HG03342 (cell line): ENCODE measurements around the gene HSPA4L.
A peak's percentile ranks its signal among the peaks of the same experiment; 100 is the strongest.

Experiments used
- ATAC-seq: cut with Tn5 transposase; IDR thresholded peaks from one replicate; pipeline ENCODE4 v1.9.1; 2021; ENCODE audit warnings: mild to moderate bottlenecking, moderate library complexity; ENCODE audit not compliant: unreplicated experiment

The HSPA4L gene

DNA sequence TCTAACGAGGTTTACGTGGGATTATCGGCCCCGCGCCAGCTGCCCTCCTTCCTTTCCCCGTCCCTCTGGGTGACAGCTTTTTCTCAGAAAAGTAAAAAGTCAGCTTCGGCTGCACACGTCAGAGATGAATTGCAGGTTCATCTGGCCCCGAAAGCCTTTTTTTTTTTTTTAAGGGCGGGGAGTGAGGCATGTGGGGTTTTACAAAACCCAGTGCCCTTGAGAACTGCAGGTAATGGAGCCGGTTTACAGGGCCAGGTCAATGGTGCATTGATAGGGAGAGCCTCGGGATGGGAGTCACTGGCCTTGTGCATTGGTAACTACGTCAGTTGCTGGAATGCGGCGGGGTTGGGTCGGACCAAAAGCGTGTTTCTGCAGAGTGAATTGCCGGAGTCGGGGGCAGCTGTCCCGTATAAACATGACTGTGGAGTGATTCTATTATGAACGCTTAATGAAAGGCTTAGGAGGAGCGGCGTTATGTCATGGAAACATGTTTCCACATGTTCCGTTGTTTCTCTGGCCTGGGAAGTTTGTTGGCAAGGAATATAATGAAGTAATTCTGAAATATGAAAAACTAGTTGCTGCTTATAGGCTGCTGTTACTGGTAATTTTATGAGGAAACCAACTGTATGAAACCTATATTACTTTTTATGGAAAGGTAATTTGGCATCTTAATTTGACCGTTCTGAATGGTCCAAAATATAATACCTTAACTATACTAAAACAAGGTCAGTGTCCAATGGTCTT is 1.1 kb downstream of the HSPA4L start:
- peak; percentile 17 for ATAC-seq

DNA sequence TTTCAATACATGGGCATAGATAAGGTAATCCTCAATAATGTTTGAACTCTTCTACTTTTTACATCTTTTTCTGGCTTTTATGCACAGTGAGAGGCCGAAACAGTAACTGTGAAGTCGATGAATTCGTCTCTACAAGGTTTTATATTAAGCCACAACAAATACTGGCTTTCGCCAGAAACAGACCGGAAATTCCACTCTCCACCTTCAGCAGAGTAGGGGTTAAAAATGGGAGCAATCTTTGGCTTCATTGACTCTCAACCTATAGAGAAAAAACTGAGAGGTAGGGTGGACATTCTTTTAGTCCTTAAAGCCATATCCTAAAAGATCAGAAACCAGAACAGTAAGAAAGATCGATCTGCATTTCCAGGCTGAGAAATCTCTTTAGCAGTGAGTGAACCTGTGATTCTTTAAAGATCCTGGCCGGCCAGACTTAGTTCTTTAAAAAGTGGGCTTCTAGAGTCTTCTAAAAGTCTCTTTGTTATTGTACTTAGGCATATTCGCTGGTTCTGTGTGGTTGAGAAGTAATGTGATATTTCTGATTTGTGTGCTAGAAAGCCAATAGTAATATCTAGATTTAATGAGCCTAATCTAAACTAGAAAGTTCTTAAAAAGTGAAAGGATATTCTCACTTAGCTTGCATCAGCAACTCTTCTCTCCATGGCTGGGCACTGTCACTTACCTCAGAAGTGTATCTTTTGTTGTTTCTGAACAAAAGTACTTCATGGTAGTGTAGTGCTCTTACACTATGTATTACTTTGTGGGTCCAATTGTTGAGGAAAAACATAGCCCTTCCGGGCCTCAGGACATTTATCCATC is 2.0 kb downstream of the HSPA4L start:
- ATAC-seq: no peak

DNA sequence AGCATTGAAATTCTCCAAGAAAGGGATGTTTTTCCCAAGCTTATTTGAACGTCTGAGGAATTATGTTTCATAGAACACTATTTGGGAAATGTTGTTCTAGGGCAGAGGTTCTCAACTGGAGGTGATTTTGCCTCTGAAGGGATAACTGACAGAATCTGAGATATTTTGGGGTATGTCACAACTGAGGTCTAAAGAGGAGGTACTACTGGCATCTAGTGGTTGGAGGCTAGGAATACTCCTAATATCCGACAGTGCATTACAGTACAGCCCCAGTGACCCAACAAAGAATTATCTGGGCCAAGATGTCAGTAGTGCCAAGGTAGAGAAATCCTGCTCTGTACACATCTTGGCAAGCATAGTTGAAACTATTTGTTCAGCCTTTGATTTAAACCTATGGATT is 6.4 kb downstream of the HSPA4L start:
- peak; percentile 64 for ATAC-seq

DNA sequence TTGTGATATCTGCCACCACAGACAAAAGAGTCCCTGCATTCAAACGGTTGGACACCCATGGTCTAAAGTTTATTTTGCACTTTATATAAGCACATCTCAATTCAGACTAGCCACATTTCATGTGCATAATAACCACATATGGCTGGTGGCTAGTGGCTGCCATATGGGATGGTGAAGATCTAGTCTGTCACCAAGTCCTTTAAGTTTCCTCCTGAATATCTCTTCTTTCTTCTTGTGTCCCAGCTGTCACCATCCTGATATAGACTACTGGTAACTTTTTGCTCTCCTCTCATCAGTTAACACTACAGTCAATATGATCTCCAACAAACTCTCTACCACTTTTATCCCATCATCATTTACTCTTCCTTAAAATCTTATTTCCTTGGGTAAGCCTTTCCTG is 9.3 kb downstream of the HSPA4L start:
- no peak for ATAC-seq

DNA sequence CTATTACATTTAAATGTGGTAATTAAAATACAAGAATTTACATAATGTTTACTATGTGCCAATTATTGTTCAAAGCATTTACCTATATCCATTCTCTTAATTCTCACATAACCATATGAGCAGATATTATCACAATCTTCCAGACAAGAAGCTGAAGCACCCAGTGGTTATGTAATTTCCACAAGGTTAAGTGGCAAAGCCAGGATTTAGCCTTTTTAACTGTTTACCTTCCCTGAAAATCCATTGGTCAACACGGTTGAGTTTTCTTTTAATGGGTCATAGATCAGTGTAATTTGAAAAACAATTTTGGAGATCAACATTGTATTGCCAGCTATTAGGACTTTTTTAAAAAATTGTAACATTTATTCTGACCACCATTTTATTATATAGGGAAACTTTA is 11.4 kb downstream of the HSPA4L start:
- no peak for ATAC-seq

DNA sequence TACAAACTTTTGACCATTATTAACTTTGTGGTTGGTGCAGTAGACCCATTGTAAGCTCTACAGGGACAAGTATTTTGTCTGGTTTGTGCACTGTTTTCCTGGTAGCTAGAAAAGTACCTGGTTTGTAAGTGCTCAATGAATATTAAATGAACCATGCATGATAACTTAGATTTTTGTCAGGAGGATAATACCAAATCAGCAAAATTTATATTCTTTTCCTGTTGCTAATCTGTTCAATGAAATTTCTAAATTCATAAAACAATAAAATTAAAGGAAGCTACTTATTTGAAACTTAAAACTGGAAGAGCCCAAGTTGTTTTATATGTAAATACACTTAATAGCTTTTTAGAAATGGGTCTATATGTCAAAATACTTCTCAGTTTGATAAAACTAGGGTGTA is 17.6 kb downstream of the HSPA4L start:
- ATAC-seq: no peak

DNA sequence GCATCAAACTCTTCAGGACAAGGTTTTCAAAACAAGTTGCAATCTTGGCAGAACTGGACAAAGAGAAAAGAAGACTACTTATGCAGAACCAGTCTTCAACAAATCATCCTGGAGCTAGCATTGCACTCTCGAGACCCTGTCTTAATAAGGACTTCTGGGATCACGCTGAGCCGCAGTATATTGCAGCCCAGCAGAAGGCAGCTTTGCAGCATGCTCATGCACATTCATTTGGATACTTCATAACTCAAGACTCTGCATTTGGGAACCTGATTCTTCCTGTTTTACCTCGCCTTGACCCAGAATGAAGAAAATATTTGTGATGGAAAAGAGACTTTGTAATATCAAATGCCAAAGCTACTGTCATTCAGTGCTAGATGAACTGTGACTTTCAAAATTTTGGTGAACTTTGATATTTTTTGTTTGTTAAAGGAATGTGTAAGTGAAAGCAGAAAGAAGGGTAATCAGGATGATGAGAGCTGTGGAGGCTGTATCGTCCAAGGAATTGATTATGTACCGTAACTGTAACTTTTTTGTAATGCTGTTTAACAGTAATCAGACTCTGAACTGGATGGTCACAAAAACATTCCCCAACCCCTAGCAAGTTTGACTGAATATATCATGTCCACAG is 27.2 kb downstream of the HSPA4L start:
- no peak for ATAC-seq

DNA sequence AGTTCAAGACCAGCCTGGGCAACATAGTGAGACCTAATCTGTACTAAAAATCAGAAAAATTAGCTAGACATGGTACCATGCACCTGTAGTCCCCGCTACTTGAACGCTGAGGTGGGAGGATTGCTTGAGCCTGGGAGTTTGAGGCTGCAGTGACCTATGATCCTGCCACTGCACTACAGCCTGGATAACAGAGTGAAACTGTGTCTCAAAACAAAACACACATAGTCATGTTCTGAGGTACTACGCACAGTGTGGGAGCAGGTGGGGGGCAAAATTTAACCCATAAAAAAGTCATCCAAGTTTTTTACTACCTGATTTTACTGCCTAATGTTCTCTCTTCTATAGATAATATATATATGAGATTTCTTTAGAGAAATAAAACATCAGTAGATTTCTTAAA is 28.4 kb downstream of the HSPA4L start:
- no peak for ATAC-seq

DNA sequence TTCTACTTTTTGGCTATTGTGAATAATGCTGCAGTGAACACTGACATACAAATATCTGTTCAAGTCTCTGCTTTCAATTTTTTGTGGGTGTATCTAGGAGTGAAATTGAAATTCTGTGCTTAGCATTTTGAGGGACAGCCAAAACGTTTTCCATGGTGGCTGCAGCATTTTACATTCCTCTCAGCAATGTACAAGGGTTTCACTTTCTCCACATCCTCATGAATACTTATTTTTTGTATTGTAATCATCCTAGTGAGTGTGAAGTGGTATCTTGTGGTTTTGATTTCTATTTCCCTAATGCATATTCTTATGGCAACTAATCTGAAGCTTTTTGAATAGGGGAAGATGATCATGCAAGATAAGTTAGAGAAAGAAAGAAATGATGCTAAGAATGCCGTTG is 40.3 kb downstream of the HSPA4L start:
- ATAC-seq: no peak

DNA sequence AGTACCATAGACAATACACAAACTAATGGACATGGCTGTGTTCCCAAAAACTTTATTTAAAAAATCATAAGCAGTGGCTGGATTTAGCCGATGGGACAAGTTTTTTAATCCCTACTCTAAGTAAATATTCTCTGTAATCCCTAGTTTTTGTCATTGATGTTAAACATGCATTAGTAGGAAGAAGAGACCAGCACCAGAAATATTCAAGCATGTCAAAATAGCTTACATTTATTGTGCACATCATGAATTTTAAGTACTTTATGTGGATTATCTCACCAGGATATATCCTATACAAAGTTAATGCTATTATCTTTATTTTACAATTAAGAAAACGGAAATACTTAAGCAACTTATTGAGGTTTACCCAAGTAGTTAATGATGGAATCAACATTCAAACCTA is 46.0 kb downstream of the HSPA4L start:
- no peak for ATAC-seq

DNA sequence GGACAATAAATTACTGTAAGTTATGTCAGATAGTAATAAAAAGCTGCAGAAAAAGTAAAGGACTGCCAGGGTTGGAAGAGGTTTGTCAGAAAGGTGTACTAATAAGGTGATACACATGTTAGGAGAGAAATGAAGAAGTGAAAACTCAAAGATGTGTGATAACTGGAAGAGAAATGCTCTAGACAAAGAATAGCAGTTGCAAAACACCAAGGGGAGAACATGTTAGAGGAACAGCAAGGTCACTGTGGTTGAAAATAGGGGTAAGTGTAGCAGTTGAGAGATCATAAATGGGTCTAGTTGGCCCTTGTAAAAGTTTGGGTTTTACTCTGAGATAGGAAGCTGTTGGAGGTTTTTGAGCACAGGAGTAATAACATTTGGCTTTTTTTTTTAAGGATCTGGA is 46.9 kb downstream of the HSPA4L start:
- peak; percentile 79 for ATAC-seq

DNA sequence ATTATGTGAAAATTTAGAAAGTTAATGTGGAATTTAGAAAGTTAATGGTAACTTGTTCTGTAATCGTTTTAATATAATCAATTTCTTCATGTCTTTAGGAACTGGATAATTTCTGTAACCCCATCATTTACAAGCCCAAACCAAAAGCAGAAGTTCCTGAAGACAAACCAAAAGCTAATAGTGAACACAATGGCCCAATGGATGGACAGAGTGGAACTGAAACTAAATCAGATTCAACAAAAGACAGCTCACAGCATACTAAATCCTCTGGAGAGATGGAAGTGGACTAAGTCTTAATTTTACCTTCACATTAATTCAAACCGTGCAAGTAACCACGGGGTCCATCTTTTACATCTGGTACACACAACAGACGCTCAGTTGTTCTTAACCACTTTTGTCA is 50.5 kb downstream of the HSPA4L start:
- ATAC-seq: peak; percentile 84

DNA sequence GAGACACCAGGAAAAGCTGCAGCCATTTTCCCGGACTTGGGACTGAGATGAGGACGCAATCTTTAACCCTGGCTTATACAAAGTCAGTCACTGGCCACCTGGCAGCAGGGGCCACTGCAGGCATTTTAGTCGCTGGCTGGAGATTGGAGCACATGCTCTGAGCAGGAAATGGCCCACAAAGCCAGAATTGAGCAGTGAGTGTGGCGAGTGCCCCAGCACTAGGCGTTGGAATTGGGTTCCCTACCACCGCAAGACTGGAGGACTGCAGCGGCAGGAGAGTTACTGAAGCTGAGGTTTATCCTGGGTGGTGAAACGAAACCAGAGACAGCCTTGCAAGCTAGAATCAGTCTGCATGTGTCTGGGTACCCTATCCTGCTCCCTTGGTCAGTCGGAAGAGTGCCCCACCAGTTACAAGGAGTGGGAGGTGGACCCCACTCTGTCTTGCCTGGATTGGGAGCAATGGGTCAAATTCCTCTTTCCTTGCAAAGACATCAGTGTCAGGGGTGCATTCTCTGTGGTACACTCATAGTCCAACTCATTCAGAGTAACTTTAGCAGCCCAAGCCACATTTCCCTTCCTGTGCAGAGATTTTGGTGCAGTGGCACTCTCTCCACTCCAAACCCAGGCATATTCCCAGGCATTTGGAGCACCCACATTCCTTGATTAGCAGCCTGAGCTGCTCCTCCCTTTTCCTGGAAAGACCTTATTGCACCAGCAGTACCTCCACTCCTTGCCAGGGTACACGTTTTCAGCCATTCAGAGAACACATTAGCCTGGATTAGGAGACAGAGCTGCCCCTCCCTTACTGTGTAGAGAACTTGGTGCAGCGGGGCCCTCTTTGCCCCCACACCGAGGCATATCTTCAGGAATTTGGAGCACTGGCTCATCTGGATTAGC is 61.8 kb downstream of the HSPA4L start:
- no peak for ATAC-seq

DNA sequence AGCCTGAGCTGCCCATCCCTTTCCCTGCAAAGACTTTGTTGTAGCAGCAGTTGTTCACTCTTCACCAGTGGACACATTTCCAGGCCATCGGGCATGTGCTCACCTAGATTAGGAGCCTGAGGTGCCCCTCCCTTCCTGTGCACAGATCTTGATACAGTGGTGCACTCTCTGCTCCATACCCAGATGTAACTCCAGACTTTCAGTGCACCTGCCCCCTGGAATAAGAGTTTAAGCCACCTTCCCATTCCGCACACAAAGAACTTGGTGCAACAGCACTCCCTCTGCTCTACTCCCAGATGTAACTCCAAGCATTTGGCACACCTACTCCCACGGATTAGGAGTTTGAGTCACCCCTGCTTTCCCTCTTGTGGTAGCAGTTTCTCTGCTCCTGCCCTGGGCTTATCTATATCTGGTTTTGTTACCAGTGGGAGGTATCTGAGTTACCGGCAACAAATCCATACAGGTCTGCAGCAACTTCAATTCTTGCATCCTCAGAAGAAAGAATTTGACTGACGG is 62.5 kb downstream of the HSPA4L start:
- ATAC-seq: no peak

DNA sequence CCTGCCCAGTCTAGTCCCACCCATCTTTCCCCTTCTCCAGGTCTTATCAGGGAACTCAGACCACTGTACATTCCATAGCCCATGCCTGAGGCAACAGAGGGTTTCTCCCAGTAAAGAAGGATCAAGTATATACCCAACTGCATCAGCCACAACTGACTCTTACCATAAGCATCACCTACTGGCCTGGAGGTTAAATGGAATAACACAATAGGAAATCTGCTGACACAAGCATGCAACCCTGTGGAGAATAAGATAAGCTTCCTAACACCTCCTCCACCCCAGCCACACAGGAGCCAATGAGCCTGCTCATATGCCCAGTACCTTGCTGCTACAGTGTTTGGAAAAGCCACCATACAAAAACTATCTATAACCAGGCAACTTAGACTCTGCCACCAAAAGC is 63.9 kb downstream of the HSPA4L start:
- ATAC-seq: no peak

DNA sequence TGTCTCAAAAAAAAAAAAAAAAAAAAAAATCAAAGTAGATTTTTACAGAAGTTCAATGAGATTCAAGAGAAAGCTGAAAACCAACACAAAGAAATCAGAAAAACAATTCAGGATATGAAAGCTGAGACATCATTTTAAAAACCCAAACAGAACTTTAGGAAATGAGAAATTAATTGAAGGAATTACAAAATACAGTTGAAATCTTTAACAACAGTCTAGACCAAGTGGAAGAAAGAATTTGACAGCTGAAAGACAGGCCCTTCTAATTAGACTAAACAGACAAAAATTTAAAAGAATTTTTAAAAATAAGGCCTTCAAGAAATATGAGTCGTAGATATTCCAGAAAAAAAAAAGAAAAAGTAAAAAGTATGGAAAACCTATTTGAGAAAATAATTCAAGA is 64.6 kb downstream of the HSPA4L start:
- no peak for ATAC-seq

DNA sequence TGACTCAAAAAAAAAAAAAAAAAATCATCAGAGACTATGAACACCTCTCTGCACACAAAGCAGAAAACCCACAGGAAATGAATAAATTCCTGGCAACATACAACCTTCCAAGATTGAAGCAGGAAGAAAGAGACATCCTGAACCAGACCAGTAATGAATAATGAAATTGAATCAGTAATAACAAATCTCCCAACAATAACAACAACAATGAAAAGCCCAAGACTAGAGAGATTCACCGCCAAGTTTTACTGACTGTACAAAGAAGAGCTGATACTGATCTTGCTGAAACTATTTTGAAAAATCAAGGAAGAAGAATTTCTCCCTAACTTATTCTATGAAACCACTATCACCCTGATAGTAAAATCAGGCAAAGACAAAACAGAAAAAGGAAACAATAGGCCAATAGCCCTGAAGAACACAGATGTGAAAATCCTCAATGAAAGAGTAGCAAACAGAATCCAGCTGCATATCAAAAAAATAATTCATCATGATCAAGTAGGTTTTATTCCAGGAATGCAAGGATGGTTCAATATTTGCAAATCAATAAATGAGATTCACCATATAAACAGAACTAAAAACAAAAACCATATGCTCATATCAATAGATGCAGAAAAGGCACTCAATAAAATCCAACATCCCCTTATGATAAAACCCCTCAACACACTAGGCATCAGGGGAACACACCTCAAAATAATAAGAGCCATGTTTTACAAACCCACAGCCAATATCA is 67.5 kb downstream of the HSPA4L start:
- ATAC-seq: no peak

DNA sequence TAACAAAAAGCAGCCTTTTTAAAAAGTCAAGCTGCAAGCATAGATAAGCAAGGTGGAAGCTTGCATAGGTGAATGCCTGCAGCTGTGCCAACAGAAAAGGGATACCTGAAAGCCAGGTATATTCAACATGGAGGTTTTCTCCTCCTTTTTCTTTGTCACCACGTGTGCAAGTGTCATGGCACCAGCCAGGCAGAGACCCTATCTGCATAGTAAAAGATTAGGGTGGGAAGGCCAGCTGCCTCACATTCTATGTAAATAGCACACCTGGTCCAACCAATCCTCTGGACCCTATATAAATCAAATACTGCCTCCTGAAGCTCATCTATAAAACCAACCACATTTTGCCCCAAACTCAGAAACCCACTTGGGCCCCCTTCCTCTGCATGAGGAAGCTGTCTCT is 70.5 kb downstream of the HSPA4L start:
- no peak for ATAC-seq

DNA sequence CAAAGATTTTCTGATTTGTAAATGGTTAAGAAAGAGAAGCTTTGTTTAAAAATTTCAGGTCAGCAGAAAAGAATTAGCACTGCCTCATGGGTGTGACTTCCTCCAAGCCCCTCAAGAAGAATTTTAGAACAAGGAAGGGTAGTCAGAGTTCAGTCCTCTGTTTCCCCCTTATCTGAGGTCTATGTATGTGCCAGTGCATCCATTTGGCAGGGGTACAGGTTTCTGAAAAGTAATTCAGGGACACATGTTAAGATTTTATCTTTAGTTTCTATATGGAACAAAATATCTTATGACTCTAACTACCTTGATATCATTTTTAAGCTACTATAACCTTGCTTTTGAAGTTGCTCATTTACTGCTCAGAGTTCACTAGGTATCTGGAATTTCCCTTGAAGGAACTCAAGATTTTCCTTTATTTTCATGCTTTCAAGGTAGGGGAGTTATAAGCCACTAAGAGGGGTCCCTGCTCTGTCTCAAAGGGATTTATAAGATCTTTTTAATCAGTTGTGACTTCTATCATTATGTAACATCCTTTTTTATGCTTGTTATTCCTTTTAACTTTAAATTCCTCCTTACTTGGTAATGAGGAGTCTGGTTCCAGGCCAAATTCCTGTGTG is 74.2 kb downstream of the HSPA4L start:
- peak; percentile 14 for ATAC-seq
